ENCODE measurements around the gene SCAMP1.

DNA sequence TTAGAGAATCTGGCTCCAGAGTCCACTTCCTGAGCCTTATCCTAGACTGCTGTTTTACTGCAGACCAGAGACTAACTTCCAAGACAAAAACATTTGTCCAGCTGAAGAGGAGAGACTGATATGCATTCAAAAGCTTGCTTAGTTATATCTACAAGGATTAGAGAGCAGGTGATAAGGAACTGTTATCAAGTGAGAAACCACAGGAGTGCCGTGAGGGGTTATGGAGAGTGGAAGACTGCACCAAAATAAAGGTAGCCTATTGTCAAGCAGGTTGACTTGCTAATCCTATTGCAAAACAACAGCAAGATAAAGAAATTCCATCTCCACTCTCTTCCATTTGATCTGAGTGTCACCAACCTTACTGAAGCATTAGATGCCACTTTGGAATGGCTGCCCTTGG, 139.1 kb downstream of the SCAMP1 start:
- TF ChIP-seq, protein P1, sequence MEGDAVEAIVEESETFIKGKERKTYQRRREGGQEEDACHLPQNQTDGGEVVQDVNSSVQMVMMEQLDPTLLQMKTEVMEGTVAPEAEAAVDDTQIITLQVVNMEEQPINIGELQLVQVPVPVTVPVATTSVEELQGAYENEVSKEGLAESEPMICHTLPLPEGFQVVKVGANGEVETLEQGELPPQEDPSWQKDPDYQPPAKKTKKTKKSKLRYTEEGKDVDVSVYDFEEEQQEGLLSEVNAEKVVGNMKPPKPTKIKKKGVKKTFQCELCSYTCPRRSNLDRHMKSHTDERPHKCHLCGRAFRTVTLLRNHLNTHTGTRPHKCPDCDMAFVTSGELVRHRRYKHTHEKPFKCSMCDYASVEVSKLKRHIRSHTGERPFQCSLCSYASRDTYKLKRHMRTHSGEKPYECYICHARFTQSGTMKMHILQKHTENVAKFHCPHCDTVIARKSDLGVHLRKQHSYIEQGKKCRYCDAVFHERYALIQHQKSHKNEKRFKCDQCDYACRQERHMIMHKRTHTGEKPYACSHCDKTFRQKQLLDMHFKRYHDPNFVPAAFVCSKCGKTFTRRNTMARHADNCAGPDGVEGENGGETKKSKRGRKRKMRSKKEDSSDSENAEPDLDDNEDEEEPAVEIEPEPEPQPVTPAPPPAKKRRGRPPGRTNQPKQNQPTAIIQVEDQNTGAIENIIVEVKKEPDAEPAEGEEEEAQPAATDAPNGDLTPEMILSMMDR (IDR thresholded peaks at IDR 0.05), result no peak
- no peak for TF ChIP-seq POLR2A (IDR thresholded peaks at IDR 0.05)

Data from uterus (tissue), 2 donors.